Panc1 (cell line): ENCODE results near the gene ARPP21. TPM values are rescaled to one million over a fixed set of nuclear protein-coding genes. Genes with fewer than 3 reads are reported as not detected.

ENCODE experiments used
- ATAC-seq: fragments of 200-7000 bp; cut with Tn5 transposase; 2 replicates; pipeline ENCODE4 v1.9.1; 2020; ENCODE audit warnings: mild to moderate bottlenecking, moderate library complexity
- BruUV-seq: library from RNA; stranded (reverse); fragments of 400-500 nt; replicated peaks from 2 replicates; lab custom pipeline; 2021; lab: Mats Ljungman, UMichigan
- CTCF ChIA-PET: fragments of 300-600 bp; sonication (Branson Sonifier 250); formaldehyde crosslinking; loops from one replicate; lab custom pipeline; 2022; ENCODE audit warnings: antibody characterized with exemption; lab: Charles Lee
- POLR2A ChIA-PET: fragments of 300-600 bp; sonication (Branson Sonifier 250); formaldehyde crosslinking; loops from one replicate; lab custom pipeline; 2022; ENCODE audit warnings: antibody characterized with exemption; lab: Charles Lee
- DNase-seq: peaks from one replicate; pipeline ENCODE4 v3.0.0-alpha.2; 2010; ENCODE audit warnings: low read depth, low spot score
- H3K27ac ChIP-seq: 2 replicates; pipeline ENCODE4 v1.5.1; 2011; ENCODE audit warnings: mild to moderate bottlenecking, low read length, inconsistent platforms
- H3K27me3 ChIP-seq: fragments of 200-500 bp; sonication (Bioruptor generic); 2 replicates; pipeline ENCODE4 v1.6.0; 2014; ENCODE audit warnings: low read length, inconsistent platforms; ENCODE audit not compliant: control insufficient read depth, insufficient read depth
- H3K36me3 ChIP-seq: fragments of 200-500 bp; sonication (Bioruptor generic); 2 replicates; pipeline ENCODE4 v1.5.1; 2014; ENCODE audit warnings: inconsistent platforms, mild to moderate bottlenecking, low read length, moderate library complexity; ENCODE audit not compliant: control insufficient read depth, insufficient read depth
- H3K4me1 ChIP-seq: 2 replicates; pipeline ENCODE4 v1.5.1; 2011; ENCODE audit warnings: inconsistent platforms, mild to moderate bottlenecking, low read length, moderate library complexity; ENCODE audit not compliant: control insufficient read depth, insufficient read depth
- H3K4me3 ChIP-seq, 2 experiments: 2 replicates each; pipeline ENCODE4 v1.5.1; 2011 to 2012; ENCODE audit warnings: low read depth in 2 of 2, low read length in 2 of 2, mild to moderate bottlenecking in 2 of 2, inconsistent platforms in 1 of 2, moderate library complexity in 1 of 2
- H3K9me3 ChIP-seq: fragments of 200-500 bp; sonication (Bioruptor generic); 2 replicates; pipeline ENCODE4 v1.5.1; 2014; ENCODE audit warnings: low read depth, mild to moderate bottlenecking, inconsistent platforms, low read length, moderate library complexity; ENCODE audit not compliant: control insufficient read depth, insufficient read depth
- POLR2AphosphoS5 ChIP-seq: IDR thresholded peaks from 2 replicates; pipeline ENCODE4 v1.6.1; 2012; ENCODE audit warnings: mild to moderate bottlenecking, low read depth, low read length, moderate library complexity
- SIN3A ChIP-seq: IDR thresholded peaks from 2 replicates; pipeline ENCODE4 v1.6.1; 2012; ENCODE audit warnings: low read depth, mild to moderate bottlenecking, low read length, moderate library complexity, borderline replicate concordance; ENCODE audit not compliant: insufficient read depth
- TCF7L2 ChIP-seq: IDR thresholded peaks from 2 replicates; pipeline ENCODE4 v1.6.1; 2011; ENCODE audit warnings: mild to moderate bottlenecking, low read depth, low read length, inconsistent platforms
- in situ Hi-C: cut with HindIII; loops from 2 replicates; pipeline ENCODE4 v1.10.0; 2016; ENCODE audit warnings: low sequenced_read_pairs, low pct_unique_long_range_greater_than_20kb
- intact Hi-C: fragments of 100-400 bp; cut with micrococcal nuclease; formaldehyde crosslinking; loops from one replicate; pipeline ENCODE4 v1.10.0; 2022; ENCODE audit not compliant: unreplicated experiment
- total RNA-seq: library from RNA; stranded (reverse); gene quantifications from one replicate; pipeline ENCODE4 v1.2.1, GENCODE V29; 2021; ENCODE audit not compliant: unreplicated experiment
- TF ChIP-seq, protein P1 (sequence below), 2 experiments: IDR thresholded peaks; 2 replicates each; pipeline ENCODE4 v1.6.1; 2011 to 2012; ENCODE audit warnings: low read depth in 2 of 2, control low read depth in 1 of 2, low read length in 1 of 2, mild to moderate bottlenecking in 1 of 2, moderate library complexity in 1 of 2; ENCODE audit not compliant: insufficient read depth in 1 of 2
- TF ChIP-seq, protein P2 (sequence below): fragments of 450-650 bp; IDR thresholded peaks from 2 replicates; pipeline ENCODE4 v1.5.1; 2017; ENCODE audit warnings: mild to moderate bottlenecking

Gene ARPP21
- total RNA-seq, 1 experiment from 2014 or later = not detected

DNA sequence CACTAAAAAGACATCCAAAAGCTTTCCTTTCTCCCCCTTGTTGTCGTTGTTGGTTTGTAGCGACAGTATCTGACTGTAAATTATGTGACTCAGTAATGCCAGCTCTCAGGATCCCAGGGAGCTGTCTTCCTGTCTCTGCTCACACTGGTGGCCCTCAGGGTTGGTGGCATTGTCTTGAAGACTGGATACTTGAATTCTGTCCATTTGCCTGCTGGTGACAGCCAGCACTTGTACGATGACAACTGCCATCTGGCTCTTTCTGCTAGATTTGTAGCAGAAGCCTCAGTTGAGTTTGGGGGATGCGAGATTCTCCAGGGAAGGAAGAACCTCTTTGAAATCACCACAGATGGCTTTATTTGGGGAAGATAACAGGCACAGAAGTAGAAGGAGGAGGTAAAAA is 120.8 kb downstream of the ARPP21 start:
- no peak for DNase-seq
- no TSS peak for BruUV-seq
- TF ChIP-seq SIN3A (no peak), POLR2AphosphoS5 (no peak), TCF7L2 (no peak)
- TF ChIP-seq, protein P1, sequence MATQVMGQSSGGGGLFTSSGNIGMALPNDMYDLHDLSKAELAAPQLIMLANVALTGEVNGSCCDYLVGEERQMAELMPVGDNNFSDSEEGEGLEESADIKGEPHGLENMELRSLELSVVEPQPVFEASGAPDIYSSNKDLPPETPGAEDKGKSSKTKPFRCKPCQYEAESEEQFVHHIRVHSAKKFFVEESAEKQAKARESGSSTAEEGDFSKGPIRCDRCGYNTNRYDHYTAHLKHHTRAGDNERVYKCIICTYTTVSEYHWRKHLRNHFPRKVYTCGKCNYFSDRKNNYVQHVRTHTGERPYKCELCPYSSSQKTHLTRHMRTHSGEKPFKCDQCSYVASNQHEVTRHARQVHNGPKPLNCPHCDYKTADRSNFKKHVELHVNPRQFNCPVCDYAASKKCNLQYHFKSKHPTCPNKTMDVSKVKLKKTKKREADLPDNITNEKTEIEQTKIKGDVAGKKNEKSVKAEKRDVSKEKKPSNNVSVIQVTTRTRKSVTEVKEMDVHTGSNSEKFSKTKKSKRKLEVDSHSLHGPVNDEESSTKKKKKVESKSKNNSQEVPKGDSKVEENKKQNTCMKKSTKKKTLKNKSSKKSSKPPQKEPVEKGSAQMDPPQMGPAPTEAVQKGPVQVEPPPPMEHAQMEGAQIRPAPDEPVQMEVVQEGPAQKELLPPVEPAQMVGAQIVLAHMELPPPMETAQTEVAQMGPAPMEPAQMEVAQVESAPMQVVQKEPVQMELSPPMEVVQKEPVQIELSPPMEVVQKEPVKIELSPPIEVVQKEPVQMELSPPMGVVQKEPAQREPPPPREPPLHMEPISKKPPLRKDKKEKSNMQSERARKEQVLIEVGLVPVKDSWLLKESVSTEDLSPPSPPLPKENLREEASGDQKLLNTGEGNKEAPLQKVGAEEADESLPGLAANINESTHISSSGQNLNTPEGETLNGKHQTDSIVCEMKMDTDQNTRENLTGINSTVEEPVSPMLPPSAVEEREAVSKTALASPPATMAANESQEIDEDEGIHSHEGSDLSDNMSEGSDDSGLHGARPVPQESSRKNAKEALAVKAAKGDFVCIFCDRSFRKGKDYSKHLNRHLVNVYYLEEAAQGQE (IDR thresholded peaks at IDR 0.05; ENCODE audit: insufficient read depth in 1 of 2, low read depth in 2 of 2, low read length in 1 of 2) = no peak
- TF ChIP-seq, protein P2, sequence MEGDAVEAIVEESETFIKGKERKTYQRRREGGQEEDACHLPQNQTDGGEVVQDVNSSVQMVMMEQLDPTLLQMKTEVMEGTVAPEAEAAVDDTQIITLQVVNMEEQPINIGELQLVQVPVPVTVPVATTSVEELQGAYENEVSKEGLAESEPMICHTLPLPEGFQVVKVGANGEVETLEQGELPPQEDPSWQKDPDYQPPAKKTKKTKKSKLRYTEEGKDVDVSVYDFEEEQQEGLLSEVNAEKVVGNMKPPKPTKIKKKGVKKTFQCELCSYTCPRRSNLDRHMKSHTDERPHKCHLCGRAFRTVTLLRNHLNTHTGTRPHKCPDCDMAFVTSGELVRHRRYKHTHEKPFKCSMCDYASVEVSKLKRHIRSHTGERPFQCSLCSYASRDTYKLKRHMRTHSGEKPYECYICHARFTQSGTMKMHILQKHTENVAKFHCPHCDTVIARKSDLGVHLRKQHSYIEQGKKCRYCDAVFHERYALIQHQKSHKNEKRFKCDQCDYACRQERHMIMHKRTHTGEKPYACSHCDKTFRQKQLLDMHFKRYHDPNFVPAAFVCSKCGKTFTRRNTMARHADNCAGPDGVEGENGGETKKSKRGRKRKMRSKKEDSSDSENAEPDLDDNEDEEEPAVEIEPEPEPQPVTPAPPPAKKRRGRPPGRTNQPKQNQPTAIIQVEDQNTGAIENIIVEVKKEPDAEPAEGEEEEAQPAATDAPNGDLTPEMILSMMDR = no peak
- CTCF ChIA-PET = no interaction called here
- Histone ChIP-seq H3K4me1 (no peaks in the 10 kb centered on the region), H3K9me3 (no peaks in the 10 kb centered on the region), H3K27me3 (no peaks in the 10 kb centered on the region), H3K36me3 (no peaks in the 10 kb centered on the region), H3K27ac (no peak overlapping the region), H3K4me3 (no peak overlapping the region)
- POLR2A ChIA-PET = no interaction called here
- ATAC-seq = no peak
- intact Hi-C loops = no loop called here
- in situ Hi-C loops = no loop called here

DNA sequence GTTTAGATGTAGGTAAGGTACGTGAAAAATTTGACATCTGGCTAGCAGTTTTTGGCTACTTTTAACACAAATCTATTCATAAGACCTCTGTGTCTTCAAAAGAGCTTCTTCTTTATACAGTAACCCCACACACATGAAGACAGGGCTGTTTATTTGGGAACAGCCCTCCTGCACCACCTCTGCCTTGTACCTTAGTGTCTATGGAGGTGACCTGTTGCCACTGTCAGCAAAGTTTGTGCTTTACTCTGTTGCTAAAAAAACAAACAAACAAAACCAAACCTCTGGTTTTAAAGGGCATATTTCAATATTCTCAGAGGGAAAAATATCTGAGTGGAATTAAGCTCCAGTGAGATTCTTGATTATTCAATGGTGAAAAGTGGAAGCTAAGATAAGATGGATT is 122.0 kb downstream of the ARPP21 start:
- no peak for DNase-seq
- ChIA-PET CTCF (no interaction called here), POLR2A (no interaction called here)
- no peaks in the 10 kb centered on the region for H3K27me3 ChIP-seq
- no peaks in the 10 kb centered on the region for H3K9me3 ChIP-seq
- BruUV-seq = no TSS peak
- H3K4me3 ChIP-seq = no peak overlapping the region
- no peaks in the 10 kb centered on the region for H3K36me3 ChIP-seq
- in situ Hi-C loops (no loop called here), intact Hi-C loops (no loop called here)
- H3K4me1 ChIP-seq = no peaks in the 10 kb centered on the region
- no peak for TF ChIP-seq POLR2AphosphoS5
- TF ChIP-seq SIN3A = no peak
- TF ChIP-seq, protein P2 = no peak
- TF ChIP-seq, protein P1 (IDR thresholded peaks at IDR 0.05; ENCODE audit: insufficient read depth in 1 of 2, low read depth in 2 of 2, low read length in 1 of 2) = no peak
- TF ChIP-seq TCF7L2 = no peak
- H3K27ac ChIP-seq = no peak overlapping the region
- no peak for ATAC-seq
